ACHN (cell line): ENCODE results near the gene PLD6.
"Not testable (repeated sequence)": the region's sequence is repeated elsewhere in the genome, so short reads cannot be mapped to it uniquely, and the experiment has no call there.

Experiments
- DNase-seq: peaks from one replicate; pipeline ENCODE4 v3.0.0-alpha.2; 2015
- in situ Hi-C: cut with HindIII; loops from 2 replicates; pipeline ENCODE4 v1.10.0; 2017; ENCODE audit warnings: low sequenced_read_pairs, low pct_ligation_motif_present, low pct_unique_long_range_greater_than_20kb

PLD6 gene

GRCh38 chr17:17204635-17205231 is 1.4 kb downstream of the PLD6 start:
- in situ Hi-C loops = no loop called here
- DNase-seq = no peak

- in situ Hi-C loops = no loop called here
- DNase-seq = no peak
Observed at GRCh38 chr17:17204041-17204591, 2.0 kb downstream of the PLD6 start.

GRCh38 chr17:17203173-17203730 is 2.9 kb downstream of the PLD6 start:
- no peak for DNase-seq
- in situ Hi-C loops = no loop called here

GRCh38 chr17:17201907-17202306 is 4.2 kb downstream of the PLD6 start:
- no peak for DNase-seq
- in situ Hi-C loops = no loop called here

- in situ Hi-C loops = no loop called here
- no peak for DNase-seq
Observed at GRCh38 chr17:17201271-17201670, 4.9 kb downstream of the PLD6 start.

- in situ Hi-C loops = no loop called here
- DNase-seq = no peak
Observed at GRCh38 chr17:17200831-17201230, 5.3 kb downstream of the PLD6 start.

- in situ Hi-C loops = no loop called here
- no peak for DNase-seq
Observed at GRCh38 chr17:17200311-17200710, 5.8 kb downstream of the PLD6 start.

GRCh38 chr17:17198281-17198680 is 7.9 kb downstream of the PLD6 start:
- no peak for DNase-seq
- in situ Hi-C loops = no loop called here

- DNase-seq = no peak
- in situ Hi-C loops = no loop called here
Observed at GRCh38 chr17:17196776-17197175, 9.4 kb downstream of the PLD6 start.

- DNase-seq, in situ Hi-C loops: not testable (repeated sequence)
Observed at GRCh38 chr17:17195466-17195865, 10.7 kb downstream of the PLD6 start.

GRCh38 chr17:17191961-17192381 is 14.2 kb downstream of the PLD6 start:
- in situ Hi-C loops = no loop called here
- DNase-seq = no peak

- DNase-seq = peak; percentile 50
- in situ Hi-C loops = no loop called here
Observed at GRCh38 chr17:17191346-17191792, 14.8 kb downstream of the PLD6 start.

GRCh38 chr17:17190188-17190587 is 15.9 kb downstream of the PLD6 start:
- no peak for DNase-seq
- in situ Hi-C loops = no loop called here

- DNase-seq = no peak
- in situ Hi-C loops = no loop called here
Observed at GRCh38 chr17:17189559-17189958, 16.6 kb downstream of the PLD6 start.

GRCh38 chr17:17188586-17188985 is 17.5 kb downstream of the PLD6 start:
- in situ Hi-C loops = no loop called here

GRCh38 chr17:17186551-17187505 is 19.3 kb downstream of the PLD6 start:
- in situ Hi-C loops = no loop called here
- DNase-seq = no peak

More at GRCh38 chr17:17188586-17188985, 17.5 kb downstream of the PLD6 start:
- no peak for DNase-seq

- in situ Hi-C loops = no loop called here
- DNase-seq = no peak
Observed at GRCh38 chr17:17186051-17186450, 20.1 kb downstream of the PLD6 start.

GRCh38 chr17:17184985-17185757 is 21.0 kb downstream of the PLD6 start:
- in situ Hi-C loops, DNase-seq: not testable (repeated sequence)
